Thyroid gland (tissue), 4 donors: ENCODE data around the gene ADARB2. TPM values are rescaled to one million over a fixed set of nuclear protein-coding genes. Genes with fewer than 3 reads are reported as not detected.
A peak's percentile ranks its signal among the peaks of the same experiment; 100 is the strongest.

ENCODE experiments used
- DNase-seq, 2 donors: peaks; one replicate each; pipeline ENCODE4 v3.0.0-alpha.2; 2019
- H3K27ac ChIP-seq, 3 donors: fragments of 200-600 bp; sonication (generic); 1 replicate in 2 of 3; 2 replicates in 1 of 3; pipeline ENCODE4 v1.5.1; 2016 to 2019; ENCODE audit warnings: mild to moderate bottlenecking in 1 of 3, moderate library complexity in 1 of 3
- H3K27me3 ChIP-seq: fragments of 200-600 bp; sonication (generic); one replicate; pipeline ENCODE4 v1.5.1; 2019
- H3K36me3 ChIP-seq, 2 donors: fragments of 200-600 bp; sonication (generic); one replicate each; pipeline ENCODE4 v1.5.1; 2016 to 2019
- H3K4me1 ChIP-seq, 2 donors: fragments of 200-600 bp; sonication (generic); one replicate each; pipeline ENCODE4 v1.5.1; 2017 to 2019
- H3K4me3 ChIP-seq, 3 donors: fragments of 200-600 bp; sonication (generic); replicated peaks in 1 of 3; 1 replicate in 2 of 3; 2 replicates in 1 of 3; pipeline ENCODE4 v1.5.1; 2016; ENCODE audit warnings: mild to moderate bottlenecking in 1 of 3
- H3K9me3 ChIP-seq: fragments of 200-600 bp; sonication (generic); one replicate; pipeline ENCODE4 v1.5.1; 2017
- POLR2A ChIP-seq, 2 donors: fragments of 450-650 bp; IDR thresholded peaks; one replicate each; pipeline ENCODE4 v1.6.1; 2017; ENCODE audit warnings: antibody characterized with exemption in 2 of 2, mild to moderate bottlenecking in 2 of 2, moderate library complexity in 1 of 2
- WGBS, 2 donors: methylation state at CpG; one replicate each; pipeline ENCODE4 v1.1.5; 2017; 5-methylcytosine and 5-hydroxymethylcytosine counted together
- intact Hi-C: fragments of 100-400 bp; cut with DNase I; formaldehyde crosslinking; loops from one replicate; pipeline ENCODE4 v1.15.1; 2023
- total RNA-seq, 4 donors: library from RNA; depleted of rRNA; stranded (reverse); fragments of >200 nt; gene quantifications; one replicate each; pipeline ENCODE4 v1.2.3, GENCODE V29; 2016
- TF ChIP-seq, protein P1 (sequence below), 6 experiments: fragments of 200-600 bp in 3 of 6; fragments of 450-650 bp in 3 of 6; sonication (generic) in 3 of 6; IDR thresholded peaks; one replicate each; pipeline ENCODE4 v1.5.1; 2016 to 2019; ENCODE audit warnings: antibody characterized with exemption in 6 of 6, mild to moderate bottlenecking in 2 of 6, inconsistent platforms in 1 of 6, moderate library complexity in 1 of 6

ADARB2 gene
- total RNA-seq, 4 donors from 2014 or later: 0.08 to 0.15 TPM; not detected in 2

DNA sequence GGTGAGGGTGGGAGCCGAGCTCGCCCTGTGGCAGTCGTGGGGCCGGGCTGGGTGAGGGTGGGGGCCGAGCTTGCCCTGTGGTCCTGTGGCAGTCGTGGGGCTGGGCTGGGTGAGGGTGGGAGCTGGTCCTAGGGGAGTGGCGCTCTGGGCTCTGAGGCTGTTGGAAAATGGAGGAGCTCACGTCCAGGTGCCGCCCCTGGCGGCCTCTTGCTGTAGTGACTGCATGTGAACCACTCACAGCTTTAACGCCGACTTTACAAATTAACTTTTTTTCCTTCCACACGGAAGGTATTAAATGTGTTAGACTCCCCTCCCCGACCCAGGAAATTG, 368.5 kb downstream of the ADARB2 start:
- 12 to 14% methylated on average over 7 to 11 of the region's 14 CpGs for WGBS, 2 donors
- Histone ChIP-seq H3K9me3 (no peaks in the 10 kb centered on the region), H3K36me3 (no peaks in the 10 kb centered on the region), H3K4me3 (no peak overlapping the region), H3K27me3 (no peaks in the 10 kb centered on the region), H3K27ac (no peak overlapping the region), H3K4me1 (no peaks in the 10 kb centered on the region)
- DNase-seq: peak; percentile 19 to 23
- TF ChIP-seq POLR2A (IDR thresholded peaks at IDR 0.05): no peak
- TF ChIP-seq, protein P1, sequence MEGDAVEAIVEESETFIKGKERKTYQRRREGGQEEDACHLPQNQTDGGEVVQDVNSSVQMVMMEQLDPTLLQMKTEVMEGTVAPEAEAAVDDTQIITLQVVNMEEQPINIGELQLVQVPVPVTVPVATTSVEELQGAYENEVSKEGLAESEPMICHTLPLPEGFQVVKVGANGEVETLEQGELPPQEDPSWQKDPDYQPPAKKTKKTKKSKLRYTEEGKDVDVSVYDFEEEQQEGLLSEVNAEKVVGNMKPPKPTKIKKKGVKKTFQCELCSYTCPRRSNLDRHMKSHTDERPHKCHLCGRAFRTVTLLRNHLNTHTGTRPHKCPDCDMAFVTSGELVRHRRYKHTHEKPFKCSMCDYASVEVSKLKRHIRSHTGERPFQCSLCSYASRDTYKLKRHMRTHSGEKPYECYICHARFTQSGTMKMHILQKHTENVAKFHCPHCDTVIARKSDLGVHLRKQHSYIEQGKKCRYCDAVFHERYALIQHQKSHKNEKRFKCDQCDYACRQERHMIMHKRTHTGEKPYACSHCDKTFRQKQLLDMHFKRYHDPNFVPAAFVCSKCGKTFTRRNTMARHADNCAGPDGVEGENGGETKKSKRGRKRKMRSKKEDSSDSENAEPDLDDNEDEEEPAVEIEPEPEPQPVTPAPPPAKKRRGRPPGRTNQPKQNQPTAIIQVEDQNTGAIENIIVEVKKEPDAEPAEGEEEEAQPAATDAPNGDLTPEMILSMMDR (IDR thresholded peaks at IDR 0.05): peak in 3 of 6 experiments; percentile 4 to 43 (median 13)
- intact Hi-C loops: no loop called here

DNA sequence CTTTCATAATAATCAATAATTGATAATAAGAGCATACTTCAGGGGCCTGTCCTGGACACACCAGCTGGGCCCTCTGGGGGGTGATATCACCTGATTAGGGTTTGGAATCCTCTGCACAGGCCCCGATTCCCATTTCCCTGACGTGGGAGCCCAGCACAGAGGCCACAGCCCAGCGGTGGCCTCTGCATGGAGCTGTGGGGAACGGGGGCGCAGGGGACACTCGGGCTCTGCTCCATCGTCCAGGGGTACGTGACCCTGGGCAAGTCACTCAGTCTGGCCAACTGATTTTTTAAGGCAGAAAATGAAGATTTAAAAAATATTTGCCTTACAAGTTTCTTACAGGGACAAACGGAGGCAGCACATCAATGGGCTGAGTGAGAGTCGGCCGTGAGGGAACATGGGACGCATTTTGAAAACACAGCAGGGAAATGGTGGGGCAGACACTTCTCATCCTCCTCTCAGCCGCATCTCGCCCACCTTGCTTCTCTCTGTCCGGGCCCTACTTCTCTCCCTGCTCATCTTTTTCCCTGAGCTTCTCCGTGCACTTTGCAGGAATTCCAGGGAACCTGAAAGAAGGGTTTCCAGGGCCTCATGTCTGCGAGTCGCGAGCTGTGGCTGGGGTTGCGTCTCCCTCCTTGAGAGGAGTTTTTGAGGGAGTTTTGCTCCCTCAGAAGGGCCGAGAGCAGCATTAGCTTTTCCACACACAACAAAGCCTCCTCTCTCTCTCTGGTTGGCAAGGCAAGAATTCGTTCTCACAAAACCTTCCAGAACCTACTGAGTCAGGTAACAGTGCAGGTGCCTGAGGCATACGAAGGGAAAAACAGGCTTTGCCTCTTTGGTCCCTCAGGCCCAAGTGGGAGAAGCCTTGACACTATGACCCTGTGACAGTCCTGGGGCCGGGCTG, 369.1 kb downstream of the ADARB2 start:
- no peak for DNase-seq
- Histone ChIP-seq H3K36me3 (no peaks in the 10 kb centered on the region), H3K9me3 (no peaks in the 10 kb centered on the region), H3K4me1 (no peaks in the 10 kb centered on the region), H3K27ac (no peak overlapping the region), H3K4me3 (no peak overlapping the region), H3K27me3 (no peaks in the 10 kb centered on the region)
- TF ChIP-seq, protein P1 (IDR thresholded peaks at IDR 0.05): no peak
- no peak for TF ChIP-seq POLR2A (IDR thresholded peaks at IDR 0.05)
- intact Hi-C loops: no loop called here
- 92% methylated on average over 23 to 24 of the region's 24 CpGs for WGBS, 2 donors

DNA sequence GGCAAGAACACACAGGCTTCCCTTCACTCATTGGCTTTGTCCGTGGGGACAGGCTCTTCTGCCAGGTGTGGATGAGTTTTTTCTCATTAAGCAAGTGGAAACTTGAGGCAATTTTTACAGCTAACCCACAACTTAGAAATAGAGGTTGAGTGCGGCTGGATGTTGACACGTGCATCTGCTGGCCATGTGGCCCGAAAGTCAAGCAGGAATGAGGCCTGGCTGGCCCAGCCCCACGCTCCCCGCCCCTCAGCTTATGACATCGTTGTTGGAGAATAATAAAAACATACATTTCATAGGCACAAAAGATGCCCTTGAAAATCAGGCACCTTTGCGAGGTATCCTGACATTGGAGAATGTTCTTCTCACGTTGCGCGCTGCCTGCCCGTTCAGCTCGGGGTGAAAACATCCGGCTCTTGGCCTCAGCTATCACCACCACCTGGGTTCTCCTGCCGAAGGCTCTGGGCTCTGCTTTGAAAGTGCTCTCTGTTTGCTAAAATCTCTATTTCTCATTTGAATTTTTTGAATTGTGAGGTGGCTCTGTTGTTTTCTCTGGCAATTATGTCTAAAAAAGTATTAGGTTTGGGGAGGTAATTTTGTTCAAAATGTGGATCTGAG, 370.4 kb downstream of the ADARB2 start:
- H3K27ac ChIP-seq: no peak overlapping the region
- no peaks in the 10 kb centered on the region for H3K36me3 ChIP-seq
- TF ChIP-seq, protein P1 (IDR thresholded peaks at IDR 0.05): no peak
- TF ChIP-seq POLR2A (IDR thresholded peaks at IDR 0.05): no peak
- WGBS, 2 donors: 86 to 92% methylated on average over 15 of the region's 15 CpGs
- no peaks in the 10 kb centered on the region for H3K4me1 ChIP-seq
- intact Hi-C loops: no loop called here
- H3K9me3 ChIP-seq: no peaks in the 10 kb centered on the region
- no peak for DNase-seq
- H3K4me3 ChIP-seq: no peak overlapping the region
- no peaks in the 10 kb centered on the region for H3K27me3 ChIP-seq

- no peak for TF ChIP-seq POLR2A (IDR thresholded peaks at IDR 0.05)
- TF ChIP-seq, protein P1 (IDR thresholded peaks at IDR 0.05): no peak
- Histone ChIP-seq H3K36me3 (no peaks in the 10 kb centered on the region), H3K27me3 (no peaks in the 10 kb centered on the region), H3K9me3 (no peaks in the 10 kb centered on the region), H3K27ac (no peak overlapping the region), H3K4me3 (no peak overlapping the region), H3K4me1 (no peaks in the 10 kb centered on the region)
- intact Hi-C loops: no loop called here
- DNase-seq: no peak
- 86 to 87% methylated on average over 6 of the region's 6 CpGs for whole genome bisulfite sequencing, 2 donors
Observed at GRCh38 chr10:1366322-1366691, 371.0 kb downstream of the ADARB2 start.
